HG02759 (cell line): ENCODE measurements around the gene GPR4.

Experiments
- ATAC-seq: cut with Tn5 transposase; IDR thresholded peaks from one replicate; pipeline ENCODE4 v1.9.1; 2021; ENCODE audit warnings: mild to moderate bottlenecking, moderate library complexity; ENCODE audit not compliant: unreplicated experiment

The GPR4 gene

GRCh38 chr19:45556835-45557234 is 45.2 kb downstream of the GPR4 start:
- no peak for ATAC-seq

DNA sequence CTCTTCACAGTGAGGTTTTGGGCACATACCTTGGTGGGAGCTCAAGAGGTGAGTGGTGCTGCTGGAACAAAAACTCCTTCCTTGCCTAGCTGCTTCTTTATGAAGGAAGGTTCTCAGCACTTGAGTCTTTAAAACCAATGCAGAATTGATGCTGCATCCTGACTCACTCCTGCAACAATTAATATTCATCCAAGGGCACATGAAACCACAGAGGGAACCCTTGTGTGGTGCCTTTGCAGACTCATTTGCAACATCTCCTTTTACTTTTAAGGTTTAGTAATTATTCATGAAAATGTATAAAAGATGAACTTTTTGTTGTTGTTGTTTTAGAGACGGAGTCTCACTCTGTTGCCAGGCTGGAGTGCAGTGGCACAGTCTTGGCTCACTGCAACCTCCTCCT is 47.5 kb downstream of the GPR4 start:
- ATAC-seq: no peak

DNA sequence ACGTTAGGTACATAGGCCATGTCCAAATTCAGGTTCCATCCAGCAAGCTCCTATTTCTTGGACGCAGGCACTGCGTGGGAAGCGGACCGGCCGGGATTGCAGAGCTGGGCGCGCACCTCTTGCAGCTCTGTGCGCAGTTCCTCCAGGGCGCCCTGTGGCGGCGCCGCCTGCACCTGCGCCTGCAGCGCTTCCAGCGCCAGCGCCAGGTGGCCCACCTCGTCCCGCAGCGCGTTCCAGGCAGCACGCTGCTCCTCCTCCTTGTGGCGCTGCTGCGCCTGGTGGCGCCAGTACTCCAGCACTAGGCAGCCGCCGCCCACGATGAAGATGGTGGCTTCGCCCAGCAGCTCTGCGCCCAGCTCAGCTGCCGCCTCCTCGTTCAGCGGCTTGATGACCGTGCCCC is 48.5 kb downstream of the GPR4 start:
- ATAC-seq: no peak

DNA sequence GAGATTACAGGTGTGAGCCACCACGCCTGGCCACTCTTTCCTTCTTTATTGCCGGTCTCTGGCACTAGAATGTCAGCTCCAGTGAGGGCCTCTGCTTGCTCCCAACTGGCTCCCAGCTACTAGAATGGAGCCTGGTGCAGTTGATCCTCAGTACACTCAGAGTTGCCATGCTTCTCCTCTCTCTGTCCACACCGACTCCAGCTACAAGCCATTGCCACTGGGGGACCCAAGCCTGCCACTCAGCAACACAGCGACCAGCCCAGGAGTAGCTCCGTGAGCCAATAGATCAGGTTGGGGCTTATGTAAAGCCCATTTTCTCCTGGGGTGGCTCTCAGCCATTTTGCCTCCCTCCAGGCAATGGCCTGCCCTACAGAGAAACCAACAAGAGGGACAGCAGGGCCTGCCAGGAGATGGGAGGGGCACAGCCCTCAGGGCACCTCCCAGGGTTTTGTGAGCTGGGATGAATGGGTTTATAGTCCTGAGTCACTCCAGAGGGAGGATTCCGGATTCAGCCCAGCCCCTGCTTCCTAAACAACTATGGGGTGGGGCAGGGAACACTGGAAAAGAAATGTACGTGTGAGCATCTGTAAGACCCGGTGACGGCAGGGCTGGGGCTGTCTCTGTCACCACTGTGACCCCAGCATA is 53.9 kb downstream of the GPR4 start:
- no peak for ATAC-seq

DNA sequence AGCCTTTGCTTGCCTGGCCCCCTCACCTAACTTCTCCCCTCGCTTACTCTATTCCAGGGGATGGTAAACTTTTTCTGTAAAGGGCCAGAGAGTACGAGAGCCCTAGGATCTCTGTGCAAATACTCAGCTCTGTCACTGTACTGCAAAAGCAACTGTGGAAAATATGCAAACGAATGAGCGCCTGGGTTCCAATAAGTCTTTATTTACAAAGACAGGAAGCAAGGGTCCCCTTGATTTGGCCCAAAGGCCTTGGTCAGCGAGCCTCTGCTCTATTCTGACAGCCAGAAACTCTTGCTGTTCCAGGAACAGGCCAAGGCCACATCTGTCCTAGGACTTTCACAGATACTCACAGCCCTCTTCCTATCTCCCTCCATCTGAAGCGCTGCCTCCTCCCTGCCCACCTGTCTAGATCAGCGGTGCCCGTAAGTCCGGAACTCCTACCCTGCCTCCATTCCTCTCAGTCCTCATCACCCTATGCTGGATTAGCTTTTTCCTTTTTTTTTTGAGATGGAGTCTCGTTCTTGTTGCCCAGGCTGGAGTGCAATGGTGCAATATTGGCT is 54.7 kb downstream of the GPR4 start:
- no peak for ATAC-seq

DNA sequence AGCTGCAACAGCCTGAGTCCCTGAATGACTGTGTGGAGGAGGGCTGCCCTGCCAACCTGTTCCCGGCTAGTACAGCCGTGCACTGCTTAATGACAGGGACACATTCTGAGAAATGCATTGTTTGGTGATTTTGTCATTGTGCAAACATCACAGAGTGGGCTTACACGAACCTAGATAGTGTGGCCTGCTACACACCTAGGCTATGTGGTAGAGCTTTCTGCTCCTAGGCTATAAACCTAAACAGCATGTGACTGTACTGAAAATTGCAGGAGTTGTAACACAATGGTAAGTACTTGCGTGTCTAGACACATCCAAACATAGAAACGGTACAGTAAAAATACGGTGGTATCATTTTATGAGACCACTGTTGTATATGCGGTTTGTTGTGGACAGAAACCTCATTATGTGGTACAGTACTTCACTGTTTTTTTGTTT is 59.8 kb downstream of the GPR4 start:
- ATAC-seq: no peak
